ENCODE measurements around the gene MPG. TPM values are rescaled to one million over a fixed set of nuclear protein-coding genes. Genes with fewer than 3 reads are reported as not detected.
"Not testable (repeated sequence)": the region's sequence is repeated elsewhere in the genome, so short reads cannot be mapped to it uniquely, and the experiment has no call there.

Gene MPG
- total RNA-seq, 1 donor from 2014 or later: 56.5 TPM

- peaks cover 16% of the 10 kb centered on the region for H3K36me3 Mint-ChIP-seq (ENCODE audit: low read depth, unreplicated experiment)
- H3K4me3 Mint-ChIP-seq (ENCODE audit: unreplicated experiment): no peak overlapping the region
- H3K36me3 ChIP-seq (ENCODE audit: insufficient read depth, low read length): peaks cover 10% of the 10 kb centered on the region
- no peaks in the 10 kb centered on the region for H3K27me3 Mint-ChIP-seq (ENCODE audit: low read depth, unreplicated experiment)
- FAIRE-seq (no peak), DNase-seq (ENCODE audit: low read depth) (no peak)
- no peaks in the 10 kb centered on the region for H3K27me3 ChIP-seq (ENCODE audit: insufficient read depth, low read length)
- H3K27ac ChIP-seq (ENCODE audit: low read depth, low read length): no peak overlapping the region
- no peak overlapping the region for H3K4me2 ChIP-seq (ENCODE audit: low read length)
- no peak overlapping the region for H3K27ac Mint-ChIP-seq (ENCODE audit: unreplicated experiment)
- H4K20me1 ChIP-seq (ENCODE audit: insufficient read depth, low read length): peaks cover 65% of the 10 kb centered on the region
- no peak overlapping the region for H3K4me3 ChIP-seq (ENCODE audit: insufficient read depth, low read depth, low read length)
- H3K9me3 ChIP-seq (ENCODE audit: insufficient read depth, low read depth, low read length): no peaks in the 10 kb centered on the region
- H3K9ac ChIP-seq (ENCODE audit: low read length): no peak overlapping the region
- H3K4me1 ChIP-seq (ENCODE audit: insufficient read depth, low read length): no peaks in the 10 kb centered on the region
- H2AFZ ChIP-seq (ENCODE audit: low read depth, low read length): no peak overlapping the region
- H3K4me1 Mint-ChIP-seq (ENCODE audit: low read depth, unreplicated experiment): no peaks in the 10 kb centered on the region
- H3K9me3 Mint-ChIP-seq (ENCODE audit: unreplicated experiment): no peaks in the 10 kb centered on the region
- H3K79me2 ChIP-seq (ENCODE audit: insufficient read depth, low read length): peaks cover 8% of the 10 kb centered on the region
- no peak for TF ChIP-seq CTCF (IDR thresholded peaks at IDR 0.05; ENCODE audit: insufficient read depth, low read depth, low read length)
- TF ChIP-seq EZH2 (IDR thresholded peaks at IDR 0.05; ENCODE audit: insufficient read depth, low read length): no peak
Measured at GRCh38 chr16:119835-120491, 41.9 kb downstream of the MPG start.

GRCh38 chr16:120756-121155, 42.7 kb downstream of the MPG start:
- Mint-ChIP-seq H3K27ac (ENCODE audit: unreplicated experiment) (no peak overlapping the region), H3K36me3 (ENCODE audit: low read depth, unreplicated experiment) (peaks cover 20% of the 10 kb centered on the region), H3K4me3 (ENCODE audit: unreplicated experiment) (no peak overlapping the region), H3K27me3 (ENCODE audit: low read depth, unreplicated experiment) (no peaks in the 10 kb centered on the region), H3K4me1 (ENCODE audit: low read depth, unreplicated experiment) (no peaks in the 10 kb centered on the region), H3K9me3 (ENCODE audit: unreplicated experiment) (no peaks in the 10 kb centered on the region)
- H3K9ac ChIP-seq (ENCODE audit: low read length): no peak overlapping the region
- H3K4me1 ChIP-seq (ENCODE audit: insufficient read depth, low read length): no peaks in the 10 kb centered on the region
- no peak for TF ChIP-seq EZH2 (IDR thresholded peaks at IDR 0.05; ENCODE audit: insufficient read depth, low read length)
- no peak for TF ChIP-seq CTCF (IDR thresholded peaks at IDR 0.05; ENCODE audit: insufficient read depth, low read depth, low read length)
- H4K20me1 ChIP-seq (ENCODE audit: insufficient read depth, low read length): peaks cover 71% of the 10 kb centered on the region
- no peak overlapping the region for H2AFZ ChIP-seq (ENCODE audit: low read depth, low read length)
- no peak overlapping the region for H3K4me2 ChIP-seq (ENCODE audit: low read length)
- DNase-seq (ENCODE audit: low read depth) (no peak), FAIRE-seq (no peak)
- no peak overlapping the region for H3K4me3 ChIP-seq (ENCODE audit: insufficient read depth, low read depth, low read length)
- H3K27me3 ChIP-seq (ENCODE audit: insufficient read depth, low read length): no peaks in the 10 kb centered on the region
- H3K79me2 ChIP-seq (ENCODE audit: insufficient read depth, low read length): peaks cover 8% of the 10 kb centered on the region
- H3K27ac ChIP-seq (ENCODE audit: low read depth, low read length): no peak overlapping the region
- H3K9me3 ChIP-seq (ENCODE audit: insufficient read depth, low read depth, low read length): no peaks in the 10 kb centered on the region
- peaks cover 7% of the 10 kb centered on the region for H3K36me3 ChIP-seq (ENCODE audit: insufficient read depth, low read length)

DNA sequence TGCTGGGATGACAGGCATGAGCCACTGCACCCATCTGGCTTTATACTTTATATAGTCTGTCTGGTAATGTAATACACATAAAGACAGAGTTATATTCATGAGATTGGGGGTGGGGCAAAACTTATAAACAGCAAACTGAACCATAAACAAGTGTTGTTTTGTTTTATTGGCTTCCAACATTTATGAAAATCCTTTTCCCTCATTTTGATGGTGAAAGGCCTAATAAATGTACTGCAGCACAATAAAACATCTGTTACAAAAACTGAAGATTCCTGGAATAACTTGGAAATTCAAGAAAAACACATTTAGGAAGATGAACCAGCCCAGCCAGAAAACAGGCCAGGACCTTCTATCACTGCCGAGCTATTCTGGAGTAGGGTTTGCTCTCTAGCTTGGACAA, 44.3 kb downstream of the MPG start:
- H3K9me3 Mint-ChIP-seq (ENCODE audit: unreplicated experiment): no peaks in the 10 kb centered on the region
- no peaks in the 10 kb centered on the region for H3K4me1 Mint-ChIP-seq (ENCODE audit: low read depth, unreplicated experiment)
- no peaks in the 10 kb centered on the region for H3K36me3 ChIP-seq (ENCODE audit: insufficient read depth, low read length)
- H3K9ac ChIP-seq (ENCODE audit: low read length): no peak overlapping the region
- peaks cover 14% of the 10 kb centered on the region for H3K36me3 Mint-ChIP-seq (ENCODE audit: low read depth, unreplicated experiment)
- no peaks in the 10 kb centered on the region for H3K27me3 Mint-ChIP-seq (ENCODE audit: low read depth, unreplicated experiment)
- no peak overlapping the region for H3K4me3 Mint-ChIP-seq (ENCODE audit: unreplicated experiment)
- no peak overlapping the region for H3K4me2 ChIP-seq (ENCODE audit: low read length)
- H3K79me2 ChIP-seq (ENCODE audit: insufficient read depth, low read length): peaks cover 8% of the 10 kb centered on the region
- no peaks in the 10 kb centered on the region for H3K27me3 ChIP-seq (ENCODE audit: insufficient read depth, low read length)
- no peak overlapping the region for H2AFZ ChIP-seq (ENCODE audit: low read depth, low read length)
- no peak for DNase-seq (ENCODE audit: low read depth)
- H3K4me1 ChIP-seq (ENCODE audit: insufficient read depth, low read length): no peaks in the 10 kb centered on the region
- H3K27ac ChIP-seq (ENCODE audit: low read depth, low read length): no peak overlapping the region
- no peak for FAIRE-seq
- H4K20me1 ChIP-seq (ENCODE audit: insufficient read depth, low read length): peaks cover 76% of the 10 kb centered on the region
- no peak for TF ChIP-seq CTCF (IDR thresholded peaks at IDR 0.05; ENCODE audit: insufficient read depth, low read depth, low read length)
- no peak for TF ChIP-seq EZH2 (IDR thresholded peaks at IDR 0.05; ENCODE audit: insufficient read depth, low read length)
- no peak overlapping the region for H3K4me3 ChIP-seq (ENCODE audit: insufficient read depth, low read depth, low read length)
- H3K27ac Mint-ChIP-seq (ENCODE audit: unreplicated experiment): no peak overlapping the region
- no peaks in the 10 kb centered on the region for H3K9me3 ChIP-seq (ENCODE audit: insufficient read depth, low read depth, low read length)

DNA sequence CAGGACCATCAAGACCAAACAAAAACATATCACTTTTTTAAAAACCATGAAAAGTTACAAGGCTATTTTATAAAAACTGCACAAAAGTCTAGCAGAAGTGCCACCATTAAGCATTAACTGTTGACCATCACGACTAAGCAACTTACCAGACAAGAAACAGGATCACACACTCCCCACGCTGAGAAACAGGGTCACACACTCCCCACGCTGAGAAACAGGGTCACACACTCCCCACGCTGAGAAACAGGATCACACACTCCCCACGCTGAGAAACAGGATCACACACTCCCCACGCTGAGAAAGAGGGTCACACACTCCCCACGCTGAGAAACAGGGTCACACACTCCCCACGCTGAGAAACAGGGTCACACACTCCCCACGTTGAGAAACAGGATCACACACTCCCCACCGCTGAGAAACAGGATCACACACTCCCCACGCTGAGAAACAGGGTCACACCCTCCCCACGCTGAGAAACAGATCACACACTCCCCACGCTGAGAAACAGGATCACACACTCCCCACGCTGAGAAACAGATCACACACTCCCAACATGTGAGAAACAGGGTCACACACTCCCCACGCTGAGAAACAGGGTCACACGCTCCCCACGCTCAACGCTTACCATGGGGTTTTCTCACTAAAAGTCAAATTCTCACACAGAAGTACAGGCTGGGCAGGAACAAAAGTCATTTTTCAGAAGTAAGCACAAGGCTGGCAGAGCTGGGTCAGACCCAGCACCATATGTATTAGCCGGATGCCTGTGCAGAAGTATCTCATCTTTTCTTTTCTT, 45.7 kb downstream of the MPG start:
- not testable (repeated sequence) for H3K4me3 ChIP-seq (ENCODE audit: insufficient read depth, low read depth, low read length); H3K4me1 ChIP-seq (ENCODE audit: insufficient read depth, low read length); FAIRE-seq; DNase-seq (ENCODE audit: low read depth); H3K36me3 ChIP-seq (ENCODE audit: insufficient read depth, low read length); H3K4me1 Mint-ChIP-seq (ENCODE audit: low read depth, unreplicated experiment); H3K9me3 ChIP-seq (ENCODE audit: insufficient read depth, low read depth, low read length); H2AFZ ChIP-seq (ENCODE audit: low read depth, low read length); H3K27me3 Mint-ChIP-seq (ENCODE audit: low read depth, unreplicated experiment); H3K27ac Mint-ChIP-seq (ENCODE audit: unreplicated experiment); H3K4me3 Mint-ChIP-seq (ENCODE audit: unreplicated experiment); H3K9me3 Mint-ChIP-seq (ENCODE audit: unreplicated experiment); H3K9ac ChIP-seq (ENCODE audit: low read length); H3K27ac ChIP-seq (ENCODE audit: low read depth, low read length); H3K27me3 ChIP-seq (ENCODE audit: insufficient read depth, low read length); H3K4me2 ChIP-seq (ENCODE audit: low read length)
- peaks cover 62% of the 10 kb centered on the region for H4K20me1 ChIP-seq (ENCODE audit: insufficient read depth, low read length)
- peaks cover 11% of the 10 kb centered on the region for H3K36me3 Mint-ChIP-seq (ENCODE audit: low read depth, unreplicated experiment)
- peaks cover 13% of the 10 kb centered on the region for H3K79me2 ChIP-seq (ENCODE audit: insufficient read depth, low read length)
